ENCODE results near the gene B4GALT5. TPM values are rescaled to one million over a fixed set of nuclear protein-coding genes. Genes with fewer than 3 reads are reported as not detected.

B4GALT5 gene
- total RNA-seq, 1 experiment from 2014 or later, result 77.0 TPM

DNA sequence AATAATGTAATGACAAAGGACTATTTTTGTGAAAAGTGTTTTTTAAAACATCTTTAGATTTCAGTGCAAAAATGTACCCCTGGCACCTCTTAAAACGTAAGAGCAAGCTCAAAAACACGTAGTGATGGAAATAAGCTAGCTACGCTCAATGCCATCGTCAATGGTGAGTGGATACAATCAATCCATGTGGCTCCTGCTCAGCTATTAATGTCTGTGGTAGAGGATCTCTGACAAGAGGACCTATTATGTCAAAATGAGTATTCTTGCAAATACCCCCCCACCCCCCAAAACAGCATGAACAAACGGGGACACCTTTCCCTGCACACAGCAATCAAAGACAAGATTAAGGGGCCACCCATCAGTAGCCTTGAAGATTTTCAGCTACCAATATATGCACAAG, 80.7 kb downstream of the B4GALT5 start:
- H2BK120ac ChIP-seq (ENCODE audit: low read depth, low read length, poor library complexity, severe bottlenecking), result no peak overlapping the region
- no peak for DNase-seq
- no peaks in the 10 kb centered on the region for H4K20me1 ChIP-seq (ENCODE audit: control insufficient read depth, insufficient read depth, insufficient read length)
- no peak overlapping the region for H3K9ac ChIP-seq (ENCODE audit: extremely low read depth, insufficient read length, low read length)
- no peaks in the 10 kb centered on the region for H3K79me1 ChIP-seq (ENCODE audit: insufficient read depth, low read depth, low read length, poor library complexity, severe bottlenecking)
- H3K4me1 ChIP-seq (ENCODE audit: insufficient read depth, low read length), result peaks cover 5% of the 10 kb centered on the region
- no peak overlapping the region for H3K18ac ChIP-seq (ENCODE audit: insufficient read length, low read depth, low read length)
- H2AK5ac ChIP-seq (ENCODE audit: insufficient read length, low read length), result no peak overlapping the region
- H4K5ac ChIP-seq (ENCODE audit: insufficient read length, low read depth, low read length), result no peak overlapping the region
- H3K4me2 ChIP-seq (ENCODE audit: insufficient read depth, insufficient read length, low read length), result no peak overlapping the region
- H2AFZ ChIP-seq (ENCODE audit: low read length), result no peak overlapping the region
- TF ChIP-seq, protein P1, sequence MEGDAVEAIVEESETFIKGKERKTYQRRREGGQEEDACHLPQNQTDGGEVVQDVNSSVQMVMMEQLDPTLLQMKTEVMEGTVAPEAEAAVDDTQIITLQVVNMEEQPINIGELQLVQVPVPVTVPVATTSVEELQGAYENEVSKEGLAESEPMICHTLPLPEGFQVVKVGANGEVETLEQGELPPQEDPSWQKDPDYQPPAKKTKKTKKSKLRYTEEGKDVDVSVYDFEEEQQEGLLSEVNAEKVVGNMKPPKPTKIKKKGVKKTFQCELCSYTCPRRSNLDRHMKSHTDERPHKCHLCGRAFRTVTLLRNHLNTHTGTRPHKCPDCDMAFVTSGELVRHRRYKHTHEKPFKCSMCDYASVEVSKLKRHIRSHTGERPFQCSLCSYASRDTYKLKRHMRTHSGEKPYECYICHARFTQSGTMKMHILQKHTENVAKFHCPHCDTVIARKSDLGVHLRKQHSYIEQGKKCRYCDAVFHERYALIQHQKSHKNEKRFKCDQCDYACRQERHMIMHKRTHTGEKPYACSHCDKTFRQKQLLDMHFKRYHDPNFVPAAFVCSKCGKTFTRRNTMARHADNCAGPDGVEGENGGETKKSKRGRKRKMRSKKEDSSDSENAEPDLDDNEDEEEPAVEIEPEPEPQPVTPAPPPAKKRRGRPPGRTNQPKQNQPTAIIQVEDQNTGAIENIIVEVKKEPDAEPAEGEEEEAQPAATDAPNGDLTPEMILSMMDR (conservative IDR thresholded peaks at IDR 0.05), result no peak
- H3K4me3 Mint-ChIP-seq, result no peak overlapping the region
- peaks cover 24 to 47% (median 43%) of the 10 kb centered on the region in 3 experiments; a peak in 6 of 7 replicates for H3K36me3 Mint-ChIP-seq (ENCODE audit: insufficient read depth in 1 of 3, low read depth in 3 of 3)
- peak overlapping the region in 1 of 3 experiments; percentile 96; a peak in 2 of 7 replicates for H3K27ac Mint-ChIP-seq
- no CpG with 5 or more reads among the region's 5 CpGs for WGBS (ENCODE audit: extremely low coverage, insufficient read length, low lambda C conversion rate)
- no peak overlapping the region for H3K23ac ChIP-seq (ENCODE audit: insufficient read length, low read depth, low read length)
- H2BK12ac ChIP-seq (ENCODE audit: insufficient read length, low read depth, low read length), result no peak overlapping the region
- no peak overlapping the region for H3K4ac ChIP-seq (ENCODE audit: low read depth, low read length)
- H2BK15ac ChIP-seq (ENCODE audit: low read depth, low read length), result no peak overlapping the region
- H3K9me3 ChIP-seq (ENCODE audit: control insufficient read depth, low read depth, low read length), result no peaks in the 10 kb centered on the region
- no peak overlapping the region for H2BK5ac ChIP-seq (ENCODE audit: insufficient read length, low read length)
- no peaks in the 10 kb centered on the region for H3K27me3 Mint-ChIP-seq (ENCODE audit: low read depth)
- H3K4me1 Mint-ChIP-seq, result peaks cover 50 to 59% of the 10 kb centered on the region in 2 experiments
- no peak overlapping the region for H3T11ph ChIP-seq (ENCODE audit: low read length)
- H3K27ac ChIP-seq (ENCODE audit: insufficient read length, low read depth, low read length), result no peak overlapping the region
- no peak overlapping the region for H4K91ac ChIP-seq (ENCODE audit: insufficient read length, low read depth, low read length)
- no peak overlapping the region for H2BK20ac ChIP-seq (ENCODE audit: low read depth, low read length, poor library complexity, severe bottlenecking)
- no peak overlapping the region for H3K56ac ChIP-seq (ENCODE audit: insufficient read length, low read depth, low read length)
- H3K27me3 ChIP-seq (ENCODE audit: insufficient read depth, low read length), result no peaks in the 10 kb centered on the region
- no peaks in the 10 kb centered on the region for H3K79me2 ChIP-seq (ENCODE audit: insufficient read depth, low read length)
- no peak overlapping the region for H3K14ac ChIP-seq (ENCODE audit: insufficient read depth, low read length)
- H3K9me3 Mint-ChIP-seq, result no peaks in the 10 kb centered on the region; a peak in 1 of 5 replicates
- no peaks in the 10 kb centered on the region for H3K23me2 ChIP-seq (ENCODE audit: insufficient read length, low read depth, low read length, poor library complexity, severe bottlenecking)
- no peak overlapping the region for H4K8ac ChIP-seq (replicated peaks; ENCODE audit: insufficient read length, low read depth, low read length)
